Body of pancreas (tissue), 4 donors: ENCODE measurements around the gene CSF1R. TPM values are rescaled to one million over a fixed set of nuclear protein-coding genes. Genes with fewer than 3 reads are reported as not detected.

ENCODE experiments used
- ATAC-seq: fragments of 150-250 bp; one replicate; pipeline ENCODE4 v1.9.1; 2016
- DNase-seq, 4 donors: peaks; one replicate each; pipeline ENCODE4 v3.0.0-alpha.2; 2019
- H3K27ac ChIP-seq, 4 donors: fragments of 200-600 bp; sonication (generic); 1 replicate in 3 of 4; 2 replicates in 1 of 4; pipeline versions ENCODE4 v1.5.1 to v1.6.1; 2016 to 2019; ENCODE audit warnings: mild to moderate bottlenecking in 1 of 4, mixed read lengths in 1 of 4, moderate library complexity in 1 of 4
- H3K27me3 ChIP-seq, 2 donors: fragments of 200-600 bp; sonication (generic); one replicate each; pipeline ENCODE4 v1.6.0; 2016; ENCODE audit warnings: mild to moderate bottlenecking in 1 of 2
- H3K36me3 ChIP-seq, 2 donors: fragments of 200-600 bp; sonication (generic); replicated peaks in 1 of 2; 2 replicates each; pipeline ENCODE4 v1.5.1; 2016; ENCODE audit warnings: low read depth in 2 of 2; ENCODE audit not compliant: insufficient read depth in 1 of 2
- H3K4me1 ChIP-seq: fragments of 200-600 bp; sonication (generic); one replicate; pipeline ENCODE4 v1.6.0; 2016
- H3K4me3 ChIP-seq, 2 donors: fragments of 200-600 bp; sonication (generic); 1 replicate in 1 of 2; 2 replicates in 1 of 2; pipeline ENCODE4 v1.5.1; 2016 to 2019
- H3K9me3 ChIP-seq, 3 donors: fragments of 200-600 bp; sonication (generic); 1 replicate in 2 of 3; 2 replicates in 1 of 3; pipeline ENCODE4 v1.5.1; 2016
- CTCF ChIP-seq, 7 experiments: fragments of 450-650 bp in 4 of 7; fragments of 200-600 bp in 3 of 7; sonication (generic) in 3 of 7; IDR thresholded peaks; one replicate each; pipeline ENCODE4 v1.5.1; 2016 to 2019; ENCODE audit warnings: antibody characterized with exemption in 7 of 7
- POLR2A ChIP-seq, 3 donors: fragments of 450-650 bp; IDR thresholded peaks; one replicate each; pipeline ENCODE4 v1.6.1; 2016; ENCODE audit warnings: antibody characterized with exemption in 3 of 3, mild to moderate bottlenecking in 2 of 3
- WGBS, 2 donors: methylation state at CpG; one replicate each; pipeline ENCODE4 v1.1.5; 2017; 5-methylcytosine and 5-hydroxymethylcytosine counted together
- intact Hi-C: fragments of 100-400 bp; cut with DNase I; formaldehyde crosslinking; loops from one replicate; pipeline ENCODE4 v1.15.1; 2023
- total RNA-seq, 2 donors: library from RNA; depleted of rRNA; stranded (reverse); fragments of >200 nt; gene quantifications; one replicate each; pipeline ENCODE4 v1.1.0, GENCODE V29; 2016

CSF1R gene
- total RNA-seq, 2 donors from 2014 or later: 5.3 to 13.5 TPM

GRCh38 chr5:150112201-150113046, 26.1 kb upstream of the CSF1R start:
- 74% methylated on average over 6 of the region's 6 CpGs; no CpG with 5 or more reads in 1 of the 2 donors for WGBS, 2 donors
- intact Hi-C loops: no loop called here
- H3K36me3 ChIP-seq: no peaks in the 10 kb centered on the region
- no peak overlapping the region for H3K4me3 ChIP-seq
- DNase-seq: peak in 2 of 4 donors; percentile 29 to 56
- peak overlapping the region in 1 of 4 donors; percentile 13 for H3K27ac ChIP-seq
- H3K27me3 ChIP-seq: no peaks in the 10 kb centered on the region
- no peaks in the 10 kb centered on the region for H3K9me3 ChIP-seq
- ATAC-seq: peak; percentile 47
- TF ChIP-seq CTCF (IDR thresholded peaks at IDR 0.05): no peak
- no peak for TF ChIP-seq POLR2A (IDR thresholded peaks at IDR 0.05)
- H3K4me1 ChIP-seq: no peaks in the 10 kb centered on the region

DNA sequence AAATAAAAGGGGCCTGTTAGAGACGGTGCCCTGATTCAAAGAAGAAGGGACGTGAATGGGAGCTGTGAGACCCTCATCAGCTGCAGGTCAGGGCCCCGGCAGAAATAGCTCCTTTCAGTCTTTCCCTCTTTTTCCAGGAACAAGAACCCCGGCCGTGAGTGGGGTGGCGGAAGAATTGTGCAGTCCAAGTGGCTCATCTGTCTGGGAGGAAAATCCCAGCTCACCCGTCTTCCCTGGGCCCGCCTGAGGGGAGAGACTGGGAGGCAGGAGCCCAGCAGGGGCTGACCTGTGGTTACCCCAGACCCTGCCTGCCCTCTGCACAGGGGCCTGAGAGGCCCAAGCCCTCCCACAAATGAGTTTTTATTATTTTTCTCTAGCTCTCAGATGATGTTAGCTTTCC, 24.8 kb upstream of the CSF1R start:
- intact Hi-C loops: no loop called here
- Histone ChIP-seq H3K4me1 (no peaks in the 10 kb centered on the region), H3K27me3 (no peaks in the 10 kb centered on the region), H3K36me3 (no peaks in the 10 kb centered on the region), H3K4me3 (no peak overlapping the region), H3K27ac (no peak overlapping the region), H3K9me3 (no peaks in the 10 kb centered on the region)
- ATAC-seq: no peak
- TF ChIP-seq POLR2A (IDR thresholded peaks at IDR 0.05): no peak
- TF ChIP-seq CTCF (IDR thresholded peaks at IDR 0.05): no peak
- 73 to 74% methylated on average over 8 of the region's 8 CpGs for WGBS, 2 donors
- no peak for DNase-seq

DNA sequence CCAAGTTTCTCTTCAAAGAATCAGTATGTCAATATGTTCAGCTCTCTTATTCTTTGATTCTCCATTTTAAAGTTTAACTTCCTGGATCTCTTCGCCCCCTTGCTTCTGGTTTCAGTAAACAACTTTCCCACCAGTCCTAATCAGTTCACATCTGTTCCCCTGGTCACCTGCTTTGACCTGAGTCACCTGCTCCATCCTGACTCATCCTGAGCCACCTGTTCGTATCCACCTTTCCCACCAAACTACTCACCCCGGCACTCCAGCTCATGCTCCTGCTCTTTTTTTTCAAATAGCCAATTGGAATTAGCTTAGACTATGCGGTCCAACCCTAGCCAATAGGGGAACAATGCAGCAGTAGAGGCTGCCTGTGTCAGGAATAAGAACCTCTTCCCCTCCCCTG, 23.6 kb upstream of the CSF1R start:
- Histone ChIP-seq H3K27me3 (no peaks in the 10 kb centered on the region), H3K4me3 (no peak overlapping the region), H3K36me3 (no peaks in the 10 kb centered on the region), H3K4me1 (no peaks in the 10 kb centered on the region), H3K9me3 (no peaks in the 10 kb centered on the region), H3K27ac (no peak overlapping the region)
- intact Hi-C loops: no loop called here
- 52 to 56% methylated on average over 4 of the region's 4 CpGs for WGBS, 2 donors
- DNase-seq (no peak), ATAC-seq (no peak)
- TF ChIP-seq CTCF (IDR thresholded peaks at IDR 0.05) (no peak), POLR2A (IDR thresholded peaks at IDR 0.05) (no peak)

- no peaks in the 10 kb centered on the region for H3K27me3 ChIP-seq
- TF ChIP-seq POLR2A (IDR thresholded peaks at IDR 0.05) (no peak), CTCF (IDR thresholded peaks at IDR 0.05) (no peak)
- no peaks in the 10 kb centered on the region for H3K4me1 ChIP-seq
- WGBS, 2 donors: 69 to 84% methylated on average over 5 to 11 of the region's 11 CpGs
- no peaks in the 10 kb centered on the region for H3K9me3 ChIP-seq
- DNase-seq (peak in 1 of 4 donors; percentile 5), ATAC-seq (no peak)
- no peaks in the 10 kb centered on the region for H3K36me3 ChIP-seq
- H3K27ac ChIP-seq: no peak overlapping the region
- intact Hi-C loops: no loop called here
- no peak overlapping the region for H3K4me3 ChIP-seq
Measured at GRCh38 chr5:150108711-150109514, 22.6 kb upstream of the CSF1R start.
